ENCODE data around the gene ANKIB1.

The ANKIB1 gene

GRCh38 chr7:92335574-92335973, 89.8 kb downstream of the ANKIB1 start:
- H3K4me1 ChIP-seq (ENCODE audit: insufficient read depth, low read length, poor library complexity, severe bottlenecking): no peaks in the 10 kb centered on the region
- no peaks in the 10 kb centered on the region for H3K79me2 ChIP-seq (ENCODE audit: insufficient read depth, low read length)
- no peak overlapping the region for H2AFZ ChIP-seq (ENCODE audit: low read length)

GRCh38 chr7:92336662-92337340, 91.0 kb downstream of the ANKIB1 start:
- H3K9ac ChIP-seq (ENCODE audit: low read depth, low read length, poor library complexity, severe bottlenecking): no peak overlapping the region
- no peak overlapping the region for H2AFZ ChIP-seq (ENCODE audit: low read length)
- H3K27me3 ChIP-seq (ENCODE audit: insufficient read depth, low read length, poor library complexity, severe bottlenecking): no peaks in the 10 kb centered on the region
- TF ChIP-seq EZH2phosphoT487 (IDR thresholded peaks at IDR 0.05; ENCODE audit: borderline replicate concordance) (no peak), CTCF (conservative IDR thresholded peaks at IDR 0.05; ENCODE audit: low read length) (no peak)
- no peaks in the 10 kb centered on the region for H3K79me2 ChIP-seq (ENCODE audit: insufficient read depth, low read length)
- 0 out of 2 replicates have a peak, but pooled peaks cover 5% of the 10 kb centered on the region for H3K36me3 ChIP-seq (ENCODE audit: insufficient read depth, low read length)
- H4K20me1 ChIP-seq (ENCODE audit: insufficient read depth, low read length, poor library complexity, severe bottlenecking): no peaks in the 10 kb centered on the region
- no peak overlapping the region for H3K4me3 ChIP-seq (ENCODE audit: low read length, poor library complexity, severe bottlenecking)
- H3F3A ChIP-seq (ENCODE audit: low read depth): no peaks in the 10 kb centered on the region
- H3K9me3 ChIP-seq (ENCODE audit: insufficient read depth, low read depth, low read length): no peaks in the 10 kb centered on the region; the same call in 1 of the 2 replicates
- H3K4me1 ChIP-seq (ENCODE audit: insufficient read depth, low read length, poor library complexity, severe bottlenecking): no peaks in the 10 kb centered on the region
- H3K9me2 ChIP-seq (replicated peaks; ENCODE audit: low read depth, low read length): no peaks in the 10 kb centered on the region
- no peak overlapping the region for H3K4me2 ChIP-seq (ENCODE audit: low read depth, low read length, poor library complexity, severe bottlenecking)

More at GRCh38 chr7:92335574-92335973, 89.8 kb downstream of the ANKIB1 start:
- H3K9ac ChIP-seq (ENCODE audit: low read depth, low read length, poor library complexity, severe bottlenecking): no peak overlapping the region
- TF ChIP-seq CTCF (conservative IDR thresholded peaks at IDR 0.05; ENCODE audit: low read length) (no peak), EZH2phosphoT487 (IDR thresholded peaks at IDR 0.05; ENCODE audit: borderline replicate concordance) (no peak)
- 0 out of 2 replicates have a peak, but pooled peaks cover 5% of the 10 kb centered on the region for H3K36me3 ChIP-seq (ENCODE audit: insufficient read depth, low read length)
- H3K4me3 ChIP-seq (ENCODE audit: low read length, poor library complexity, severe bottlenecking): no peak overlapping the region
- H3K27me3 ChIP-seq (ENCODE audit: insufficient read depth, low read length, poor library complexity, severe bottlenecking): no peaks in the 10 kb centered on the region
- H4K20me1 ChIP-seq (ENCODE audit: insufficient read depth, low read length, poor library complexity, severe bottlenecking): no peaks in the 10 kb centered on the region
- H3K4me2 ChIP-seq (ENCODE audit: low read depth, low read length, poor library complexity, severe bottlenecking): no peak overlapping the region
- no peaks in the 10 kb centered on the region for H3F3A ChIP-seq (ENCODE audit: low read depth)
- H3K9me3 ChIP-seq (ENCODE audit: insufficient read depth, low read depth, low read length): no peaks in the 10 kb centered on the region; the same call in 1 of the 2 replicates
- no peaks in the 10 kb centered on the region for H3K9me2 ChIP-seq (replicated peaks; ENCODE audit: low read depth, low read length)

GRCh38 chr7:92340016-92340415, 94.2 kb downstream of the ANKIB1 start:
- H3K4me2 ChIP-seq (ENCODE audit: low read depth, low read length, poor library complexity, severe bottlenecking): no peak overlapping the region
- H3K4me1 ChIP-seq (ENCODE audit: insufficient read depth, low read length, poor library complexity, severe bottlenecking): no peaks in the 10 kb centered on the region
- no peak overlapping the region for H3K9ac ChIP-seq (ENCODE audit: low read depth, low read length, poor library complexity, severe bottlenecking)
- no peaks in the 10 kb centered on the region; the same call in 1 of the 2 replicates for H3K9me3 ChIP-seq (ENCODE audit: insufficient read depth, low read depth, low read length)
- H4K20me1 ChIP-seq (ENCODE audit: insufficient read depth, low read length, poor library complexity, severe bottlenecking): no peaks in the 10 kb centered on the region
- no peaks in the 10 kb centered on the region for H3F3A ChIP-seq (ENCODE audit: low read depth)
- H3K9me2 ChIP-seq (replicated peaks; ENCODE audit: low read depth, low read length): no peaks in the 10 kb centered on the region
- H3K36me3 ChIP-seq (ENCODE audit: insufficient read depth, low read length): peaks cover 18% of the 10 kb centered on the region; the same call in 1 of the 2 replicates
- no peak overlapping the region for H3K4me3 ChIP-seq (ENCODE audit: low read length, poor library complexity, severe bottlenecking)
- no peaks in the 10 kb centered on the region for H3K79me2 ChIP-seq (ENCODE audit: insufficient read depth, low read length)
- no peak for TF ChIP-seq EZH2phosphoT487 (IDR thresholded peaks at IDR 0.05; ENCODE audit: borderline replicate concordance)
- H2AFZ ChIP-seq (ENCODE audit: low read length): no peak overlapping the region
- H3K27me3 ChIP-seq (ENCODE audit: insufficient read depth, low read length, poor library complexity, severe bottlenecking): no peaks in the 10 kb centered on the region

Measured in Loucy (cell line).